Fibroblast of gingiva (primary cell): ENCODE measurements around the gene NPBWR2.
"Not testable (repeated sequence)": the region's sequence is repeated elsewhere in the genome, so short reads cannot be mapped to it uniquely, and the experiment has no call there.

Experiments used
- DNase-seq: peaks from one replicate; pipeline ENCODE4 v3.0.0-alpha.2; 2011; ENCODE audit warnings: low read depth

The NPBWR2 gene

DNA sequence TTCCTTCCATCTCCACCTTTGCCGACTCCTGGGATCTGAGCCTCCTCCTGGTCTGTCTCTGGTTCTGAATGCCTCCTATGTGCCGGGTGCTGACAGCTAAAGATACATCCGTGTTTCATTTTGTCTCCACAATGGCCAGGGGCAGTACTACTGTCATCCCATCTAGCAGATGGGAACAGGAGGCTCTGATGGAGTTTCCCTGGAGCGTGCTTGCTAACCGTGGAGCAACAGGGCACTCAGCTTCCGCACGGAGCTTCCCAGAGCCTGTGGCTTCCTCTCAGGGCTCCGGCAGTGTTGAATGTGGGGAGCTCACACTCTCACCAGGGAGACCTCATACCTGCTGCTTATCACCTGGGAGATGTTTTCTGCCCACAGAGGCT is 11.9 kb upstream of the NPBWR2 start:
- no peak for DNase-seq

DNA sequence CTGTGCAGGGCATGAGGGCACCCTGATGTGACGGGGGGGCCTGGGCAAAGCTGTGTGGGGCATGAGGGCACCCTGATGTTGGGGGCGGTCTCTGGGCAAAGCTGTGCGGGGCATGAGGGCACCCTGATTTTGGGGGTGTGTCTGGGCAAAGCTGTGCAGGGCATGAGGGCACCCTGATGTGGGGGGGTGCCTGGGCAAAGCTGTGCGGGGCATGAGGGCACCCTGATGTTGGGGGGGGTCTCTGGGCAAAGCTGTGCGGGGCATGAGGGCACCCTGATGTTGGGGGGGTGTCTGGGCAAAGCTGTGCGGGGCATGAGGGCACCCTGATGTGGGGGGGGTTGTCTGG is 10.0 kb upstream of the NPBWR2 start:
- DNase-seq = not testable (repeated sequence)

DNA sequence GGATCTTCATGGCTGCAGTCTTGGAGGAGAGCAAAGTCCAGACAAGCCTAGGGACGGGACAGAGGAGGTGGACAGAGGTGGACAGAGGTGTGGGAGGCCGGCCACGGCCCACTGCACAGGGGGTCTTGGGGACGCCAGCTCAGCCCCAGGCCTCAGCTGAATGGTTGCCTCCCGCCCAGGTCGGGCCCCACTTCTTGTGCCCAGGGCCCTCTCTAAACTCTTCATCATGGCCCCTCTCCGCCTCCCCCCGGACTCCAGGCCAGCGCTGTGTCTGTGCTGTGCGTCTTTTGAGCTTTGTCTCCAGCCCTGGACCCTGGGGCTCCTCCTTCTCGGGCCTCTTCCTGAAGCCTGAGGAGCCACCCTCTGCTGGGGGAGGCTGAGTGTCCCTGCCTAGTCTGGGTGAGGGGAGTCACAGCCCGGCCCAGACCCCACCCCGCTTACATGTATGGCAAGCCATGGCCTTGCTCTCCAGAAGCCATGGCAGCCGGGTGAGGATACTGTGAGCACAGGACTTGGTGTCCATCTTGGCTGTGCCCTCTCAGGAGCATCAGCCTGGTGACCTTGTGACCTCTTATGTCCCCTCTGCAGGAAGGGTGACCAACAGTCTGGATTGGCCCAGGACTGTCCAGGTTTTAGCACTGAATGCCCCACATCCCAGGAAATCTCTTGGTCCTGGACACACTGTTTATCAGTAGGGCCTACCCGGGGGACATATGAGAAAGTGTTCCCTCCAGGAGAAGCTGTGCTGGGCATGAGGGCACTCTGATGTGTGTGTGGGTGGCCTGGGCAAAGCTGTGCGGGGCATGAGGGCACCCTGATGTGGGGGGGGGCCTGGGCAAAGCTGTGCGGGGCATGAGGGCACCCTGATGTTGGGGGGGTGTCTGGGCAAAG is 9.4 kb upstream of the NPBWR2 start:
- DNase-seq = no peak

DNA sequence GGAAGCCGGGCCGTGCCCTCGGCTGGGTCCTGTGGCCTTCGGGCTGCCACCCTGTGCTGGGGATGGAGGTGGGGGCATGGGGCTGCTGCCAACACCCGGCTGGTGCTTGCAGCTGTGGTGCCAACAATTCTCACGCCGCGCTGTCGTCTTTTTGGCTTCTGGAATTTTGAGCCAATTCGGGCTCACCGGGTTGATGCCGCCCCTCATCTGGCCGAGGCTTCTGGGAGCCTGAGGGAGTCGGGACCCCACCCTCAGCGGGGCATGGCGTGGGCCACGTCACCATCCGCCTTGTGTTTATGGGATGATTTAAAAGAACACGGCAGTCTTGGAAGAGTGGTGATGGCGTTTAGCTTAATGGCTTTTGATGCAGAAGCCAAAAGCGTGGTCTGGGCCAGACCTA is 8.7 kb upstream of the NPBWR2 start:
- DNase-seq = no peak

GRCh38 chr20:64115171-64115911 is 8.0 kb upstream of the NPBWR2 start:
- DNase-seq = no peak

DNA sequence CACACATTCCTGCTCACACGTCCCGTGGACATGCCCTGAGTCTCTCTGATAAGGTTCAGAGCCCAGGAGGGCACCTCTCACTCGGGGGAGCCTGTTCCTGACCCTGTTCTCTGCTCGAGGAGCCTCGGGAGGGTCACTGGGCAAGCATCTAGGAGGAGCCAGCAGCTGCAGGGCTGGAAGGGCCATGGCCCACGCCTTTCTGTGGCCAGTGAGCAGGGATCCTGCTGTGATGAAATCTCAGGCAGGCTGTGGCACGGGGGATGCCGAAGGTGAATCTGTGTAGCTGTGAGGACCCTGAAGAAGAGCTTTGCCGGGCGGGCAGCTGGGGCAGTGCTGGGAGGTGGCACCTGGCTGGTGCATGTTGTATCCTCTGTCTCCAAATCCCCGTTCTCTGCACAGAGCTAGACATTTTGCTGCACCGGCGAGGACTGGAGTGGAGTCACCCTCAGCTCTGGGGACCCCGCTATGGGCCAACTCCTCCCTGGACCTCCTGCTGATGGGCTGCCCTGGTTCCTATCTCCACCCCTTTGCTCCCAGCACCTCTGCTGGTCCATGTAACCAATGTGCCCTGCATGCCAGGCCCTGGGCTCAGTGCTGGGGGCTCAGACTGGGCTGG is 7.1 kb upstream of the NPBWR2 start:
- no peak for DNase-seq

DNA sequence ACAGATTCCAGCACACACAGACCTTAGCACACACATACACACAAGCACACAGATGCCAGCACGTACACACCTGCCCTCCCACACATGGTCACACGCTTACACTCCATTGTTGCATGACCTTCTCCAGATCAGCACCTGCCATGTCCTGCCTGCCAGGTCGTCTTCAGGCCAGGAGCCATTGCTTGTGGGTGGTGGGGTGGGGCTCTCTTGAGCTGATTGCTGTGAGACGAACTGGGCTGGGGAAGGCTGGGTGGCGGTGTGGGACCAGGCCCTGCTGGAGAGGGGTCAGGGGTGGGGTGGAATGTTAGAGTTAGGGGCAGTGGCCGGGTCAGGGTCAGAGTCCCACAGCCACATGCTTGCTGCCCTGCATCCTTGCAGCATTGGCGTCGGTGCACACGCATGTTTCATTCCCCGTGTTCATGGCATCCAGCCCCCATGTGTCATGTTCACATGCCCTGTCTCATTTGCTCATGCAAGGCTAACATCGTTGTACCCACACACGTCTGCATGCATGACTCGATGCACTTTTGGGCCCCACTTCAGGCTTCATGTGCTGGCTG is 6.5 kb upstream of the NPBWR2 start:
- no peak for DNase-seq

DNA sequence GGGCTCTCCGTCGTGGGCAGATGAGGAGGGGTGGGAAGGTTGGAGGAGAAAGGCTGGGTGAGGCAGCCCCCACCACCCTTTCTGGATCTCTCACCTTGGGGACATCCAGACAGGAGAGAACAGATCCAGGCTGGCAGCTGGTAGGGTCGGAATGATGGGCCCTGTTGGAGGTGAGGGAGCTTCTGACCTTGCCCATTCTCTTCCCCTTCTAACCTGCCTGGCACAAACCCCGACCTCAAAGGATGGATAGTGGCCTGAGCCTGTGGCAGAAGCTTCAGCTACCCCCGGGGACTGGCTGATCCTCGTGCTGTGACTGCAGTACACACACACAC is 6.0 kb upstream of the NPBWR2 start:
- DNase-seq = no peak

DNA sequence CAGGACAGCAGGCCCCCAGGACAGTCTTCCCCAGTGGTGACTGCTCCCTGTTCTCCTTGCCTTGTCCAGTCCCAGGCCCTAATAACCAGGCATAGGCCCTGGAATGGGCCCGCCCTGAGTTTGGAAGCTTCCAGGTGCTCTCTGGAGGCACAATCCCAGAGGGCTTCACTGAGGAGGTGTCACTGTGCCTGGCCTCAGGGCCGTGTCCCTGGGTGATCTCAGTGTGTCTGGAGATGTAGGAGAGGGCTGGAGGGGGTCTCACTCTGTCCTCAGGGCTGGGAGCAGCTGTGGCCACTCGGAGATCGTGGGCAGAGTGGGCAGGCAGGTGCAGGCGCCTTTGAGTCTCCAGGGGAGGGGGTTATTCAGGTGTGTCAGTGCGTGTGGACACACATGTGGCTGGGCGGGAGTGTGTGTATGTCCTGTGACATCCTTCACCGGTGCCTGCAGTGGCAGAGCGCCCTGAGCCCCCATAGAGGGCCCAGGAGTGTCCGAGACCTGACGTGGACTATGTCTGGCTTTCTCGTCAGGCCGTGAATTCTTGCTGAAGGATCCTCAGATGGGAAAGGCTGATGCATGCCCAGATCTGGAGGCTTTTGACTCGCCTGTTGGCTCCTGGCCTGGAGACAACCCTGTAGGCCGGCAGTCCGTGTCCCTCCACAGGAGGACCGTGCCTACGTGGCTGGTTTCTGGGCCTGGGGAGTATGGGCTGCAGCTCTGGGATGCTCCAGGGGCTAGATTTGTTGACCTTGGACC is 5.5 kb upstream of the NPBWR2 start:
- DNase-seq = no peak

DNA sequence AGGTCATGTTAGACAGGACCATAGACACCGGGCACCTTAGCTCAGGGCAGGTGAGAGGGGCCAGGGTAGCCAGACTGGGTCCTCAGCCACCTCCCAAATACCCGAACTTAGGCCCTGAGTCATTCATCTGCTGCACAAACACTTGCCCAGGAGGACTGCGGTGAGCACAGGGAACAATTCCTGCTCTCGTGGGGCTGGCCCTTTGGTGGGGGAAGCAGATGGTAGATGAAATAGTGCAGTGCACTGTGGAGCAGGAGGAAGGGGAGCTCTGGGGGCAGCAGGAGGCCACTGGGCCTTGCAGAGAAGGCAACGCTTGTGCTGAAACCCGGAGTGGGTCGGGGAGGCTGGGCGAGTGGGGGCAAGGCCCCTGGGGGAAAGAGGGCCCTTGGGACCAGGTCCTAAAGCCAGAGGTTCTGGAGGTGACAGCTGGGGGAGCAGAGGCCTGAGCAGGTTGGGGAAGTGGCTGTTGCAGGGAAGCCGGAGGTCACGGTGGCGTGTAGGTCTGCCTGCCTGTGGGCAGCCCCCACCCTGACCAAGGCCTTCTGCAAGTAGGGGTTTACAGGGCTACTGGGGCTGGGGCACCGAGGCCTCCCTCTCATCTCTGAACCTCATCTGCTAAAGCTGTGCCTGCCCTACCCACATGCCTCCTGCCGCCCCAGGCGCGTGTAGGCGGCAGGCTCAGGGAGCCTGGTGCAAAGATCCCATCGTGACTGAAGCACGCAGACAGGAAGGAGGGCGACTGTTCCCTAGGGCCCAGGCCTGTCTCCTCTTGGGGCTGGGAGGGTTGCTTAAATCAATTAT is 4.7 kb upstream of the NPBWR2 start:
- DNase-seq = no peak

- no peak for DNase-seq
These were observed 3.2 kb upstream of the NPBWR2 start for GRCh38 chr20:64110411-64111068.

DNA sequence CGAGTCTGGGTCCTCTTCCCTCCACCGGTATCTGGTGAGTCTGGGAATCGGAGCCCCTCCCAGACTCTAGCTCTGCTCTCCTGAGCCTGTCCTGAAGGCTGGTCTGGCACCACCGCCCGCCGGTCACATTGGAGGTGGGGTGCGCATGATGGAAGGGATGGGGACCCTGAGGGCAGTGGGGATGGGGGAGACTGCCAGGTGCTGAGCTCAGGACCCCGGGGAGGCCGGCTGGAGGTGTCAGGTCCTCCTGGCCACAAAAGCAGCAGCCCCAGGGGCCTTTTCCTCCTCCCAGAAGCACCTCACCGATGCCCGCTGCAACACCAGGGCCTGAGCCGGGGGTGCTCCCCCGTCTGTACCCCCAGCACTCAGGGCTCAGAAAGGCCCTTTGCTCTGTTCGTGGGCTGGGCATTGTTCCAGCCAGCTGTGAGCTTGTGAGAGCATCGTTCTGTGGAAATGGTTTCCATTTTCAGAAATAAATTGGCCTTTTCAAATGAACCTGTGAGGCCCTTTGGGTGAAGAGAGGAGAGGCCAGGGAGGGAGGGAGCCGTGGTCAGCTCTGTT is 2.5 kb upstream of the NPBWR2 start:
- no peak for DNase-seq

GRCh38 chr20:64108731-64109681 is 1.6 kb upstream of the NPBWR2 start:
- DNase-seq = no peak

GRCh38 chr20:64107736-64108457 is 532 bp upstream of the NPBWR2 start:
- no peak for DNase-seq

- DNase-seq = no peak
These were observed 867 bp downstream of the NPBWR2 start for GRCh38 chr20:64106435-64106961.

GRCh38 chr20:64105846-64106434 is 1.4 kb downstream of the NPBWR2 start:
- DNase-seq = no peak

- DNase-seq = no peak
These were observed 2.5 kb downstream of the NPBWR2 start for GRCh38 chr20:64104667-64105451.
